ENCODE data around the gene DCTN4.

The DCTN4 gene

GRCh38 chr5:150731669-150732242 is 27.1 kb downstream of the DCTN4 start:
- DNase-seq, result no peak

- no peak for DNase-seq
These were observed 29.0 kb downstream of the DCTN4 start for GRCh38 chr5:150729859-150730258.

GRCh38 chr5:150723845-150724244 is 35.0 kb downstream of the DCTN4 start:
- no peak for DNase-seq

GRCh38 chr5:150710165-150710564 is 48.7 kb downstream of the DCTN4 start:
- no peak for DNase-seq

GRCh38 chr5:150706776-150707390 is 51.9 kb downstream of the DCTN4 start:
- no peak for DNase-seq

GRCh38 chr5:150703762-150704161 is 55.1 kb downstream of the DCTN4 start:
- no peak for DNase-seq

- peak; percentile 91 for DNase-seq
These were observed 58.0 kb downstream of the DCTN4 start, which contains the start of gene RBM22 for GRCh38 chr5:150700594-150701377. TSS of gene RBM22 (minus strand) at chr5:150701062. CDS start at chr5:150700985, 77 bp downstream.

- DNase-seq, result no peak
These were observed 58.6 kb downstream of the DCTN4 start for GRCh38 chr5:150700246-150700593.

GRCh38 chr5:150694612-150695011 is 64.2 kb downstream of the DCTN4 start:
- DNase-seq, result no peak

GRCh38 chr5:150692276-150692675 is 66.5 kb downstream of the DCTN4 start:
- DNase-seq, result no peak

- DNase-seq, result no peak
These were observed 68.1 kb downstream of the DCTN4 start for GRCh38 chr5:150690760-150691159.

GRCh38 chr5:150689120-150689519 is 69.7 kb downstream of the DCTN4 start:
- DNase-seq, result no peak

GRCh38 chr5:150676578-150676977 is 82.2 kb downstream of the DCTN4 start:
- DNase-seq, result no peak

- DNase-seq, result no peak
These were observed 83.7 kb downstream of the DCTN4 start for GRCh38 chr5:150675069-150675468.

- DNase-seq, result no peak
These were observed 84.4 kb downstream of the DCTN4 start for GRCh38 chr5:150674341-150674821.

- no peak for DNase-seq
These were observed 85.9 kb downstream of the DCTN4 start for GRCh38 chr5:150672884-150673275.

GRCh38 chr5:150672237-150672883 is 86.5 kb downstream of the DCTN4 start:
- DNase-seq, result peak; percentile 16

GRCh38 chr5:150671509-150672236 is 87.1 kb downstream of the DCTN4 start:
- DNase-seq, result no peak

- no peak for DNase-seq
These were observed 87.9 kb downstream of the DCTN4 start for GRCh38 chr5:150670948-150671310.

- DNase-seq, result no peak
These were observed 88.4 kb downstream of the DCTN4 start for GRCh38 chr5:150670275-150670947.

- DNase-seq, result no peak
These were observed 93.8 kb downstream of the DCTN4 start for GRCh38 chr5:150665044-150665443.

- DNase-seq, result no peak
These were observed 94.9 kb downstream of the DCTN4 start for GRCh38 chr5:150663936-150664335.

Data from activated CD4-positive, alpha-beta T cell treated with anti-CD3 and anti-CD28 coated beads, Interleukin-2, amount 50 U/mL, for 1 hour (primary cell).